GM18508 (cell line): ENCODE measurements around the gene DNM2.

Experiments
- ATAC-seq: cut with Tn5 transposase; IDR thresholded peaks from one replicate; pipeline ENCODE4 v1.9.1; 2021; ENCODE audit warnings: moderate number of reproducible peaks; ENCODE audit not compliant: insufficient read depth, unreplicated experiment

DNM2 gene

DNA sequence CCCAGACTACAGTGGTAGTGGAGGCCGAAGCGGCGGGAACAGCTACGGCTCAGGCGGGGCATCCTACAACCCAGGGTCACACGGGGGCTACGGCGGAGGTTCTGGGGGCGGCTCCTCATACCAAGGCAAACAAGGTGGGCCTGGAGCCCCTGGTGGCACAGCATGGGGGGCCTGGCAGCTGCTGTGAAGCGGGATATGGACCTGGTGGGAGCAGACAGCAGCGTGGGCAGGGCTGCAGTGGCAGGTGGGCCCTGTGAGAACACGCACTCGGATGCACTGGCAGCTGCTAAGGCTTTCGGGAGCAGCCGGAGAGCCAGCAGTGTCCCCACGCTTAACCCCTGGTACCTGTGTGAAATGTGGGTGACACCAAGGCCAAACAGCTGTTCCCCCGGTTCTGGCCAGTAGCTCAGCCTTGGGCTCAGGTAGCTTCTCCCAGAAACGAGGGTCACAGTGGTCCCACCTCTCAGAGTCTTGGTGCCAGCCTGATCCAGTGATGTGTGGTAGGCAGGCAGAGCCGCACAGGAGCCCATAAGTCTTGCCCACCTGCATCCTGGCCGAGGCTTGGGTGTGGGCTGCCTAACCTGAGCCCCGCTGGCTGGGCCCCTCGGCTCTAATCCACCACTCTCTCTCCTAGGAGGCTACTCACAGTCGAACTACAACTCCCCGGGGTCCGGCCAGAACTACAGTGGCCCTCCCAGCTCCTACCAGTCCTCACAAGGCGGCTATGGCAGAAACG, 29.2 kb upstream of the DNM2 start:
- ATAC-seq: no peak

DNA sequence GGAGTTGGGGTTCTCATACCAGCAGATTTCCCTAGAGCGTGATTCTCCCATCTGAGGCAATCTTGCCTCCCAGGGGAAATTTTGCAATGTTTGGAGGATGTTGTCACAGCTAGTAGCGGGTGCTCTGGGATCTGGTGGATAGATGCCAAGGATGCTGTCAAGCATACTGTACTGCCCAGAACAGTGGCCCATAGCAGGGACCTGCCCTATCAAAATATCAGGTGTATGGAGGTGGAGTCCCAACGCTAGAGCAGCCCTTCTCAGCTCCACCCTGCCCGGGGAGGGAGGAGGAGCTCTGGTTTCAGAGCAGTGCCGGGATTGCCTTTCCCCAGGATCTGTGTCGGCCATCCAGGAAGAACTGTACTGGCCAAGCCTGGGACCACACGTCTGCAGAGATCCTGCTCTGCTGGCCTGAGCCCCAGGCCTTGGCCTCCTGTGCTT, 27.5 kb upstream of the DNM2 start:
- no peak for ATAC-seq

- no peak for ATAC-seq
Observed at GRCh38 chr19:10691178-10691881, 26.5 kb upstream of the DNM2 start.

DNA sequence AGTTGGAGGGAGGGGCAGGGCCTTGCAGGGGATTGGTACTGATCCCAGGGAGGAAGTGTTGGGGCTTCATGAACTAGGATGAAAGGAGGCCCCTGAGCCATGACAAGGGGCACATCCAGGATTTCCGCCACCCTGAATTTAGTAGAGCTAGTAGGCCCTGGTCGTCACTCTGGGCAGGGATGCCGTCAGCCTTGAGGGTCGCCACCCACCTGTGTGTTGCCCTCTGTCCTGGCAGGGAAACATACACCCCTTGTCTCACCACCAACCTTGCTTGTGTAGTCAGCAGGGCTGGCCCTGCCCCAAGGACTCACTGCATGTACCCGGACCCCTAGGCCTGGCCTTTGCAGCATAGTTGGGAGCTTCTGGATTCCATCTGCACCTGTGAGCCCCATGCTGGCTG, 26.0 kb upstream of the DNM2 start:
- no peak for ATAC-seq

- ATAC-seq: no peak
Observed at GRCh38 chr19:10692673-10693264, 25.1 kb upstream of the DNM2 start.

- no peak for ATAC-seq
Observed at GRCh38 chr19:10694706-10695307, 23.1 kb upstream of the DNM2 start.

DNA sequence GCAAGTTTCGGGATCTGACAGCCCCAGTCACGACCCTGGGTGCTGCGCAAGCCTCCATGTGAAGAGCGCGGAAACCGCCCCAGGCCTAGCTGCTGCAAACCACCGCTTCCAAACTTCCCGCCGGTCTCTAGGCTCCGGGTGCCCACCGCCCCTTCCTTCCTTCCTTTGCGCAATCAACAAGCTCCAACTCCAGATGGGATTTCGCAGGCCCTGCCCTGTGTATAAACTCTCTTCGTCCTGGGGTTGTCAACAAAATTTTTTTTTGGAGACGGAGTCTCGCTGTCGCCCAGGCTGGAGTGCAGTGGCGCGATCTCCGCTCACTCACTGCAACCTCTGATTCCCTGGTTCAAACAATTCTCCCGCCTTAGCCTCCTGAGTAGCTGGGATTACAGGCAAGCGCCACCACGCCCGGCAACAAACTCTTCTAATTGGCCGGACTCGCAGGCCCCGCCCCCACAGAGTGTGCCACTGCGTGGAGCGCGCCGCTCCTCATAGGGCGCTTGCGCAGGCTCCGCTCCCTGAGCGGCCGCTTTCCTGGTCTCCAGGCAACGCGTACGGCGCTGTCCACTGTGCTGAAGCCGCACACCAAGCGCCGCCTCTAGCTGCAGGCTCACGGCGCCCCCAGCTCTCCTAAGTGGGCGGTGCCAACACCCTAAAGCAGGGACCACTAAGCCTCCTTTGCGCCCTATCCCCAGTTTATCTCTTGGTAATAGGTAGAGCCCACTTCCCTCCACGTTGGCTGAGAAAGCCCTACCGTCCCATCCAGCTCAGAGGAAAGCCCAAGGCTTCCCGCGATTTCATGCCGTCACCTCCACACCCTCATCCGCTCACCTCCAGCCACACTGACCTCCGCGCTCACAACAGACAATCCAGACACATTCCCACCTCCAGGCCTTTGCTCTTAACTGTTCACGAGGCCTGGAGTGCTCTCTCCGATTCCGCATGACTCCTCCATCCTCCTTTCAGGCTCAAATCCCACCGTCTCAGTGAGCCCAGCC, 22.2 kb upstream of the DNM2 start:
- ATAC-seq: no peak

GRCh38 chr19:10699650-10700335, 18.1 kb upstream of the DNM2 start:
- ATAC-seq: no peak

- ATAC-seq: no peak
Observed at GRCh38 chr19:10701955-10702525, 15.8 kb upstream of the DNM2 start.

GRCh38 chr19:10706990-10707389, 10.9 kb upstream of the DNM2 start:
- no peak for ATAC-seq

GRCh38 chr19:10707440-10707839, 10.4 kb upstream of the DNM2 start:
- no peak for ATAC-seq

GRCh38 chr19:10708291-10708690, 9.6 kb upstream of the DNM2 start:
- no peak for ATAC-seq

DNA sequence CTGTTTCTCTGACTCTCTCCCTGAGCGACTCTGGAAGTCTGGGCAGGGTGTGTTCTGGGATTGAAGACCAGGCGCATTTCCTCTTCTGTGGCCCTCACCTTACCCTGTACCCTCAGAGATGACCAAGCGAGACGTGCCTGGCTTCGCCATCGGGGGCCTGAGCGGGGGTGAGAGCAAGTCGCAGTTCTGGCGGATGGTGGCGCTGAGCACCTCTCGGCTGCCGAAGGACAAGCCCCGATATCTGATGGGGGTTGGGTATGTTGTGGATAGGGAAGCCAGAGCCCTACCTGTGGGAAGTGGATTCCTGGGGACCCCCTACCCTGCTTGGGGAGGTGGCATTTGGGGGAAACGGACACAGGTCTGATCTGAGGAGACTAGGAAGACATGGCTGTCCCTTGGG, 5.8 kb upstream of the DNM2 start:
- no peak for ATAC-seq

- no peak for ATAC-seq
Observed at GRCh38 chr19:10712754-10713153, 5.1 kb upstream of the DNM2 start.

DNA sequence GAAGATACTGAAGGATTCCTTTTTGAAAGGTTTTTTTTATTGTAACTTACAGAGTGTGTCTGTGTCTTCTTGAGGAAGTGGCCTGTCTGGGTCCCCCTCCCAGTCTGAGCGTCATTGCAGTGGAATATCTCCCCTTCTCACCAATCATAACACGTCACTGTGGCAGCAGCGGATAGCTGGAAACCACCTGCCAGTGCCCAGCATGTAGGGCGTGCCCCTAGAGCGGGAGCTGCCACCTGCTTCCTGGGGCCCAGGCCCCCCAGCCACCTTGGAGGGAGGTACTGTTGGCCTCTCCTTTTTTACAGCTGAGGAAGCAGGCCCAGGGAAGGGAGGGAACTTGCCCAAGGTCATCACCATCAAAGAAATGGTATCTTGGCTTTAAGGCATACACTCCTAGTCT, 4.6 kb upstream of the DNM2 start:
- ATAC-seq: no peak

- ATAC-seq: no peak
Observed at GRCh38 chr19:10717054-10717355, 874 bp upstream of the DNM2 start.

DNA sequence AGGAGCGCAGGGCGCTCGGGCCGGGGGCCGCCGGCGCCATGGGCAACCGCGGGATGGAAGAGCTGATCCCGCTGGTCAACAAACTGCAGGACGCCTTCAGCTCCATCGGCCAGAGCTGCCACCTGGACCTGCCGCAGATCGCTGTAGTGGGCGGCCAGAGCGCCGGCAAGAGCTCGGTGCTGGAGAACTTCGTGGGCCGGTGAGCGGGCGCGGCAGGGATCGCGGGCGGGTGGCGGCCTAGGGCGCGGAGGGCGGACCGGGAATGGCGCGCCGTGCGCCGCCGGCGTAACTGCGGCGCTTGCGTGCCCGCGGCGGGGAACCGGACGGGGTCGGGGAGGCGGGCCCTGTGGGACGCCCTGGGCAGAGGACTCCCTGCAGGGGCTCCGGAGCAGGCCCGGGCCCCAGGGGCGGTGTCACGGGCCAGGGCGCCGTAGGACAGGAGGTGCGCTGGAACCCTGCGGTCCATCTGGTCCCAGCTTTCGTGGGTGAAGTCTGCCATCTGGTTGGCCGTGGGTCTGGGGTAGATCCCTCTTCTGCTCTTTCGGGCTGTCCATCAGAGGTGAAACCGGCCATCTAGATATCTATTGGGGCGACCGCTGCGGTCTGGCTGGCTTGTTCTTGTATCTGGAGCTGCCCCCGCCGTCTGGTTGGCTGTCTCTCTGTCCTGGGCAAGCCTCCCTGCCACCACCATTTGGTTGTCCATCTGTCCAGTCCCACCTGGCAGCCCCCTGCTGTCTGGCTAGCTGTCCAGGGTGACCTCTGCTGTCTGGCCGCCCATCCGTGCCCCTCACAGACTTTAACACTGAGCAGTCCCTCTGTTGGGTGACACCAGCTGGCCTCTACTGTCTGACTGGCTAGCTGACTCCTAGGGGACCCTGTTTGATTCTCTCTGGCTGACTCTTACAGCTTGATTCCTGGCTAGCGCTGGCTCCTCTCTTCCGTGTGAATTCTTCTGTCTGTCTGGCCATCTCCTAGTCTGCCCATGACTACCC, 622 bp downstream of the DNM2 start:
- ATAC-seq: no peak

- no peak for ATAC-seq
Observed at GRCh38 chr19:10719466-10719961, 1.6 kb downstream of the DNM2 start.
